GM18858 (cell line): ENCODE results near the gene USP22.

ENCODE experiments used
- ATAC-seq: cut with Tn5 transposase; IDR thresholded peaks from one replicate; pipeline ENCODE4 v1.9.1; 2021; ENCODE audit not compliant: unreplicated experiment

Gene USP22

DNA sequence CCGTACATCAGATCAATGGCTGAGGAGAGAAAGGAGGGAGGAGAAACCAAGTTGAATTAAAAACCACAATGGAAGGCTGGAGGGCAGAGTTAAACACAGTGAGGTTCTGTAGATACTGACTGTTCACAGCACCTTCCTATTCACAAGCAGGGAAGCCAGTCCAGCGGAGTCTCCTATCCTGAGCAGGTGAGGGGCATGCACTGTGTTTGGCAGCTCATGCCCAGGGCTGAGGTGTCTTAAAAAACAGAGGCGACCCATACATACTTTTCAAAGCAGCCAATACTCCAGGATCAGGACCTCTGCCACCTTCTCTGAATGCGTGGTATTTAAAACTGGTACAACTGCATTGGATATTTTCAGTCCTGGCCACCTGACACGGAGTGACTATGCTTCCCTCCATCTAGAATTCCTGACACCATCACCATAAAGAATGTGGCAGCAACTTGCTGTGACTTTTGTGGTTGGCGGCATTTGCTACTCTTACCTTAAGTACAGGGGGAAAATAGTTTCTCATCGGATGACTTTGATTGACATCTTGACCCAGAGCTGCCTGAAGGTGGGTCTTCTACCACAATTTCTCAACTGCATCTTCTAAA lies 21.5 kb downstream of the USP22 start:
- ATAC-seq: no peak

DNA sequence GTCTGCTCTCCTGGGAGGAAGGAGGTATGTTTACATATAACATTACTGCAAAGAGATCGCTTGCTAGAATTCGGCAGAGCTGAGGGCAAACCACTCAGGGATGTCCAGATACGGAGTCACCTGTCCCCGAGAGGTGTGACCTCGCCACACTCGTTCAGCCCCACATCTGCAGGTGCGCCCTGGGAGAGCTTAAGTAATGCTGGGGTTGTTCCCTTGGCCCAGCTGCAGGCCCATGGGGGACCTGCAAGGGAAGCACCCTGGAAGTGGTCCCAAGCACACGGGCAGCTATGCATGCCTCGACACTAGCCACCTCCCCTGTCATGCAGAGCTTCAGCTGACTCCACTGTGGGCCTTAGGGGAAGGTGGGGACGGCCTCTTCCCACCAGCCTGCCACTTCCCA lies 22.2 kb downstream of the USP22 start:
- no peak for ATAC-seq

DNA sequence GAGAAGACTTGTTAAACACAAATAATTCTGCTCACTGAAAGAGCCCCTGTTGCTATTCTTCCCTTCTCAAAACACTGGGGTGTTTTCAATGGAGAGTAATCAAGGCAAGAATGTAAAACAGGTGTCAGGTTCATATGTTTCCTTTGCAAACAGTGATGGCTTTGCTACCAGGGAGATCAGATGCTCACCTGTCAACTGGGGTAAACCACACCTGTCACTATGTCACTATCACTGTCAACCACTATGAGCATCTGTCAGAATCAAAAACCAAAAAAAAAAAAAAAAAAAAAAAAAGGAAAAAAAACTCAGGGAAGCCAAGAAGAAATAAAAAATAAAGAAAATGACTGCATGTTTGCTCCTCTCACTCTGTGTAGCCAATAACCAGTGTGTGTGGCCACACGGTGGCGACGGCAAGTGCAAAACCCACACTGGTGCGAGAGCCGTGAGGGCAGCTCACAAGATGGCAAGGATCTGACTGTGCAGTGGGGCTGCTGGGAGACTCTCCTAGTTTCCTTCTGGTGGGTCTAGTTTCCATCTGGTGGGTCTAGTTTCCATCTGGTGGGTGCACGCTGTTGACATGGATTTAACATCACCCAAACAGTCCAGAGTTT lies 22.7 kb downstream of the USP22 start:
- ATAC-seq: no peak

DNA sequence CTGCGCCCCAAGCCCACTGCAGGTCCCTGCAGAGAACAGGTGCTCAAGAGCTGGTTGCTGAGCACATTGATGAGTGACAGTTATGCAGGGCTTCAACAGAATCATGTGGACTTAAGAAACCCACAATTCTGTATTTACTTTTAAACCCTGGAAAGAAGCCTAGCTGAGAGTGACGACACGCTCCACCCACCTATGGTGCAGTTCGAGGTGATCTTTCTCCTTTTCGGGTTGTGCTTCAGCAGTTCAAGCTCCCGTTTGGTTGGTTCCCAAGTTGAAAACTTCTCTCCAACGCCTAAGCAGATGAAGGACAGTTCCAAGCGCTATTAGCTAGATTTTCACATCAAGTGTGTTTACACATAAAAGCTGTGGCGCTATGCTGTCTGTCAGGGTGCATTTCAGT lies 23.9 kb downstream of the USP22 start:
- ATAC-seq: no peak

DNA sequence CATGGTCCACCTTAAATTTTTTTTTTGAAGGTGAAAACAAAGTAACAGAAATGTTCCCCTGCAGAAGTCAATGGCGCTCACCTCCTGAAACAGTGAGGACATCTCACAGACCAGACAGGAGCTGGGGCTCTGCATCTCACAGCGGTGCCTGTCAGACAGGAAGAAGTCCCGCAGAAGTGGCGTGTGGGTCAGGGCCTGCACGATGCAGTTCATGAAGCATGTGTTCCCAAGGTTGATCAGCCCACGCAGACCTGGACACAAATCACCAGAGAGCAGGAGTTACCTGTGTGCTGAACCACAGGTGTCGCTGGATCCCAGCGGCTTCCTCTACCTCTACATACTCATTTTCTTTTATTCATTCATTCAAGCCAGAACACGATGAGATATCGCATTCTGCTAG lies 24.9 kb downstream of the USP22 start:
- no peak for ATAC-seq

DNA sequence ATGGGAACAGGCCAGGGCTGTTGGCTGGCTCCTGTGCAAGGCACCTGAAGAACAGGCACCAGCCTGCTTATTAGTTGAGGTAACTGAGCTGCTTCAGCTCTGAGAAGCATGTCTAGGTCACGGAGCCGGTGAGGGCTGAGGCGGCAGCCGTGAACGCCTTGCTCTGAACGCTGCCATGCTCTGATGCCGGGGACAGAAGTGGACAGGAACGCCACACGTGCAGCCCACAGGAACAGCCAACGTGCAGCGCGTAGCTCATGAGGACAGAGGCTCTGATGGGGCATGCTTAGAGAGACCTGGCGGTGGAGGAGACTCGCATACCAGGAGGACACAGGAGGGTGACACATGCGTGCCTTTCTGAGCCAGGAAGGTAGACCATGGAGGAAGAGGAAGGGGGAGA lies 25.6 kb downstream of the USP22 start:
- ATAC-seq: no peak

DNA sequence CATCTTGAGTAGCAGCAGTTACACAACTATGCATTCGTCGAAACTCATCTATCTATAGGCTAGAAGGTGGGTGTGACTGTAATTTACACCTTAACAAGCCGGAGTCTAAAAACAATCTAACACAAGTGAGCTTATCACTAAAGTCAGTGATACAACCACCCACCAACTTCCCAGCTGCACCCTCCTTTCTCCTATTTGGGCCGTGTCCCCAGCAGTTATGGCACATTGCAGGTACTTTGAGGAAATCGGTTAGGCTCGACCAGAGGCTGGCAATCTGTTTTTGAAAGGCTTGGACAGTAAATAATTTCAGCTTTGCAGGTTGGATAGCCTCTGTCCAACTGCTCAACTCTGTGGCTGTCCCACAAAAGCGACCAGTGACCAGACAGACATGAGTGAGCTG lies 26.0 kb downstream of the USP22 start:
- ATAC-seq: no peak

DNA sequence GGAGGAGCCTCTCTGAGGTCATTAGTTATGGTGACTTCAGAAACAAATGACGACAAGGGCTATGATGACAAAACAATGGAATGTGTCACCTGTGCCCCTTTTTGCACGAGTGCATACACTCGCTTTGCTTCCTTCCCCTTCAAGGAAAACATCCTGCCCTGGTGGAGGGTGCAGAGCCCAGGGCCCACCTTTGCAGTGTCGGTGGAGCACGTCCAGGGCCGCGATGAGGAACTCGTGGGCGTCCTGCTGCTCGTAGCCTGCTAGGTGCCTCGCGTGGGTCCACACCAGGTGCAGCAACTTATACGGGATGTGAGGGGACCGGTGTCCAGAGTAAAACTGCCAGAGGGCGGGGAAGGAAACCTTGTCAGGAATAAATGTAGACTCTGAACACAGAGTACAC lies 27.2 kb downstream of the USP22 start:
- ATAC-seq: no peak

DNA sequence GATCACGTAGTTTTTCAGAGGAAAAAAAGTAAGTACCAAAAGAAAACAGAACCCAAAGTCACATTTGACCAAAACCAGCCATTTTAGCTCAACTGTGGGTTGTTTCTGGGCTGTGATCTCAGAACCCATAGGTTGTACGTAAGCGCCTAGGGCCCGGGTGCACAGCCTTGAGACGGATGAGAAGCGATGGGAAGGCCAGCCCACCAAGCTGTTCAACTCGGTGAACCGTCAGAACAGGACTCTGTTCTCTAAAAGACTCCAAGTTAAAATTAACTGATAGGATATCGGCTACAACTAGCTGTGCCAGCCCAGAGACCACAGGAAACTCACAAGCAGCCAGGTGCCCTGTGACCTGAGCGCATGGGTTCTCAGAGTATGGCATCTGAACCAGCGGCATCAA lies 28.3 kb downstream of the USP22 start:
- no peak for ATAC-seq

DNA sequence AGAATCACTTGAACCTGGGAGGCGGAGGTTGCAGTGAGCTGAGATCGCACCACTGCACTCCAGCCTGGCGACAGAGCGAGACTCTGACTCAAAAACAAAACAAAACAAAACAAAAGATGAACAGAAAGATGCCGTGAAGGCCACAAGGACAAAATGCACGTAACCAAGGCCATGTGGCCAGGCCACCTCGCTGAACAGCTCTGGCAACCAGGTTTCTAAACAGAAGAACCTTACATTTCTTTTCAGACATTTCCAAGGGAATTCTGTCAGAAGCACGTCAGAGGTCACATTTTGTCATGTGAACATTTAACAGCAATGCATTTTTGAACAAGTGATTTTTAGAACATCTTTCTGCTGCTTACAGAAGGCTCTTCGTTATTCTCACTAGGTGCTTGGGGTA lies 28.8 kb downstream of the USP22 start:
- no peak for ATAC-seq

DNA sequence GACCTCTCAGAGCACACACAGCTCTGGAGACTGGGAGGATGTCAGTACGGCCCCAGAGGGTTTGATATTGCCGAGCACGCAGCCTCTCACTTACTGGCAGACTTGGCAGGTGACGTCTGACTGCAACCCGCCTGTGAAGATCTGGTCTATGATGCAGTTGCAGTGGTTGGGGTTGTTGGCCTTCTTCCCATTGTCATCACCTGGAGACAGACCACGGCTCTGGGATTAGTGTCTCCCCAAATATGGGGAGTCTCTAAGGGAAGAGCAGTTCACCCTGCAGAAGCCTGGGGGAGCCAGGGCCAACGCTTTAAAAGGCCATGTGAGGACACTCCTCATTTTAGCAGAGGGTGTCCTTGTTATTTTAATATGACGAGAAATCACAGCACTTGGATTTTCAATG lies 30.1 kb downstream of the USP22 start:
- ATAC-seq: no peak

DNA sequence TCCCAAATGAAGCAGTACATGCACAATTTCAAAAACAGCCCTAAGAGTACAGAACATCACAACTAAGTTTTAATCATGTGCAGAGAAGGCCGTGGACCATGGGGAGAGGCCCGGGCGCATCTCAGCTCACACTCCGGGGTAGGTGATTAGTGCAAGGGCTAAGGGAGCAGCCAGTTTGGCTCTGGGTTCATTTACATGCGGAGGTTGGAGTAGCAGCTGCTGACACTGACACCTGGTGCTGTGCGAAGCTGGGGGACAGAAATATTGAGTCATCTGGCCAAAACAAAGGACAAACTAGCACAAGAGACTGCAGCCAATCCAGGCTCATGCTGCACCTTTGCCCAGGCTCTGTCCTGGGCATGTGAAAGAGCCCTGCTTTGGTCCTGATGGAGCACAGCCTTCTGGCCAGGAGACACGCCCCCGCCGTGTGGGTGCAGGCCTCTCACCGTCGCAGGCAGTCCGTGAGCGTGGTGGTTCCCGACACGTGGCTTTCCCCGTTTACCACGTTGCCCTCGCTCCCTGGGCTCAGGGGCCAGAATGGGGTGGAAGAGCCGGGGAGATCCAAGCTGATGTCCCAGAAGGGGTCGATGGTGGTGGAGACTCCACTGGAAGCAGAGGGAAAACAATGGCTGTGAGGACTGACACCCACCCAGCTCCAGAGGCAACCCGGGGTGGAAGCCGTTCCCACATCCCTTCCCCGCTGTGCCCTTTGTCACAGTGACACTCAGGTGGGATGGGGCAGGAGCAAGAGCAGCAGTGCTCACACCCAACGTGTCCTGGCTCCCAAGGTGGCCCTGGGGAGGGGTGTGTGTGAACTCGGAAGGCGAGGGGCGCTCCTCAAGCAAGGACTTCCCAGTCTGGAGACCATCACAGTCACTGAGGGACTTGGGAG lies 31.9 kb downstream of the USP22 start:
- no peak for ATAC-seq

DNA sequence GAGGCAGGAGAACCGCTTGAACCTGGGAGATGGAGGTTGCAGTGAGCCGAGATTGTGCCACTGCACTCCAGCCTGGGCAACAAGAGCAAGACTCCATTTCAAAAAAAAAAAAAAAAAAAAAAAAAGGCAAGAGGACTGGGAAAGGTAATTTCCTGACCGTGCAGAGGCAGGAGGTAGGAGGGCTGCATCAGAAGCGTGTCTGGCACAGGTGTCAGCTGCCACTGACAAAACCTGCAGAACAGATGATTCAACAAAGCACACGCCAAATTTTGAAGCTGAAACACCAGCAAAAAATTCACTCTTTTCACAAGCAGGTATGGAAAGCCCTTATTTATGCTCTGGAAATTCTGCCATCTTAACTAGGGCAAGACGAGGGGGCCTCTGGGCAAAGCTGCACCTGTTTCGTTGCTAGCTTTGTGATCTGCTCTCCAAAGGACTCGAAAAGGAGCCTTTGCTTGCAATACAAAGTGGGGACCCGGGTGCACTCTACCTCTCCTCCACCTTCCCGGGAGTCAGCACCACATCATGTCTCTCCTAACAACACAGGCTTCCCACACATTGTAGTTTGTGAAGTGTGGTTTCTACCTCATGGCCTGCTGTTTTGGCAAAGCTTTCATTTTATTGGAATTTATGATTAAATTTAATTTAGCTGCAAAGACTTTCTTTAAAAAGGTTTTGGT lies 33.7 kb downstream of the USP22 start:
- ATAC-seq: no peak

DNA sequence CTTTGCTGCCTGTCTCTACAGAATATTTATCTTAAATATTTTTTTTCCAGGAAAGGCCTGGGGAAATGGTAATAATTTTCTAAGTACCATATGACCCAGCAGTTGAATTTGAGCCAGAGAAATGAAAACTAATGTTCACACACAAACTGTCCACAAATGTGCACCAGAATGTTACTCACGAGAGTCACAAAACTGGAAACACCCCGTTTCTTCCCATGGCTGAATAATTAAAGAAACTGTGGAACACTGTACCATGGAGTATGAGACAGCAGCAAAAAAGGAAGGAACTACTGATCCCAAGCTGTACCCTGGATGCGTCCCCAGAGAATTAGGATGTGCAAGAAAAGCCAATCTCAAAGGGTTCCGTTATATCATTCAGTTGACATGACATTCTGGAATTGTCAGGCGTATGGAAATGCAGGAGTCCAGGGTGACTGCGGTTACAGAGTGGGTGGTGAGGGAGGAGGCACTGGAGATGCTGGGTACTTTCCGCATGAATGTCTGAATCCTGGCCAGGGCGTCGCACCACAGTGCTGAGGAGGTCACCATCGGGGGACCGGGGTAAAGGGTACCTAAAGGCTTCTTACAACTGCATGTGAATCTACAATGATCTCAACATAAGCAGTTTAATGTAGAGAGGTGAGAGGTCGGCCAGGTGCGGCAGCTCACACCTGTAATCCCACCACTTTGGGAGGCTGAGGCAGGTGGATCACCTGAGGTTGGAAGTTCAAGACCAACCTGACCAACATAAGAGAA lies 34.5 kb downstream of the USP22 start:
- ATAC-seq: no peak

DNA sequence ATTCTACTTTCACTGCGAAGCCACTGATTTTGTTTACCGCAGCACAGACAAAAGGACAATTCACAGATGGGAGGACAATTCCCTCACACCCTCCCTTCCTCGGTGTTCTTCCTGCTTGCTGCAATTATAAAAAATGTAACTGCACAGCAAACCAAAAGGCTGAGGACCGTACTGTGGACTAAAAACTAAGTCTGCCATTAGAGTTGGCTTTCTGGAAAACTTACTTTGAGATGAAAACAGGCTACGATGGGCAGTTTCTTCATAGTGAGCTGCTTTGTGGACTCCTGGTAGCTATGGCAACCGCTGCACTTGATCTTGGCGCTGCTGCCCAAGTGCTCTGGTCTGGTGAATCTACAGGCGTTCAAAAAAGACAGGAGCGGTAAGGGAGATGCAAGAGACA lies 35.2 kb downstream of the USP22 start:
- no peak for ATAC-seq

DNA sequence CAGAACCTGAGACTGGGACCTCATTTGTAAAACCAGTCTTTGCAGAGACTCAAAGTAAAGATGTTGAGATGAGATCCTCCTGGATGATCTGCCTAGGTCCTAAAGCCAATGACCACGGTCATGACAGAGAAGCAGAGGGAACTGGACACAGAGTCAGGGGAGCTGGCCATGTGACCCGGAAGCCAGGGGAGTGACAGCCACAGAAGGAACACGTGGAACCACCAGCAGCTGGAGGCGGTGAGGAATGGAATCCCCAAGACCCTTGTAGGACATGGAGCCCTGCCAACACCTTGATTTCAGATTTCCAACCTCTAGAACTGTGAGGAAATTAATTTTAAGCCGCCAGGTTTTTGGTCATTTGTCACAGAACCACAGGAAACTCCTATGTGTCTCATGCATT lies 37.0 kb downstream of the USP22 start:
- ATAC-seq: no peak

DNA sequence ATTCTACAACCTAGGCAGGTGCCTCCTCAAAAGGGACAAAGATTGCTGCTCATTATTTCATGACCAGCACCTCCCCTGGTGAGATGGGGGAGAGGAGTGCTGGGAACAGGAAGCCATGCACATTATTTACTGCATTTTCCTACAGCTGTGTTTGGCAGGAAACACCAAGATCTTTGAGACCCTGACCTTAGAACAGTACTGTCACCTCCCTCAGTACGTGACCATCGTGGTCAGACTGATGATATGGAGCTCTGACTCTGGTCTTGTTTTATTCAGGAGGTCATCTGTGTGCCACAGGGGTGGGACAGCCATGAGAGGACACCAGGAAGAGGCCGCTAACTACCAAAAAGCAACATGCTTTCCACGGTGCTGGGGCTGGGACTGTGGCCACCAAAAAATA lies 37.4 kb downstream of the USP22 start:
- no peak for ATAC-seq

DNA sequence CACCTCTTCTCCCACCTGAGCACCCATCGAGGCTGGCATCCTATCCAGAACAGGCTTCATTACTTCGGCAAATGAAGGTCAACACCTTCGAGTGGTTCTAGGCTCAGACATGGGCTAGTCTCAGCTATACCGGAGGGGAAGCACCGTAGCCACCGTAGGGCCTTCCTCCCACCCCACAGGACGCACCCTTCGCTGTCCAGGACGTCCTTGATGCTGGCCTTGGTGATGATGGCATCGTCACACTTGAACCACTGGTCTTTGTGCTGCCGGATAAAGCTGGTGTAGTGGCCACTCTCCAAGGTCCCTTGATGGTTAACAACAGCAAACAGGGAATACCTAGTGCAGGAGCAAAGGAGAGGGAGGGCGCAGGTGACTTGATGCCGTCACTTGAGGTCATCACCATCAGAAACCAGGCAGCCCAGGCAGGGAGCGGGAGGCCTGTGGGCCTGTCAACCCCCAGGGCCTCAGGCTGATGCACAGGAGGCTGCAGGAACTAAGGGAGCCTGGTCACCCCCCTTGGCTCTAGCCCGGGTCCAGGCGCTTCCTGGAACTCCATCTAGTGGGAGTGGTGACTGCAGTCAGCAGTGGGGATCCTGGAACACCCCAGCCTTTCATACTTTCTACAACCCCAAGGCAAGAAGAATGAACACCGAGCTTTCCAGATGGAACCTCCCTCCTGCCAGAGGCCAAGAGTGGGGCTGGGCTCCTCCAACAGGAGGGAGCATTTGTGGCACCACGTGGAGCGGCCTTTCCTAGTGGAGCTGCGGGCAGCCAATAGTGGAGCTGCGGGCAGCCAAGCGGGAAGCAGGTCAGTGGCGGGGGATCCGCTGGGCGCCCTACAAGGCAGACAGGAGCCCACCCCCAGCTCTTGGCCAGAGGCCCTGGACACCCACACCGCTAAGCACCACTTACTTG lies 38.5 kb downstream of the USP22 start:
- no peak for ATAC-seq

DNA sequence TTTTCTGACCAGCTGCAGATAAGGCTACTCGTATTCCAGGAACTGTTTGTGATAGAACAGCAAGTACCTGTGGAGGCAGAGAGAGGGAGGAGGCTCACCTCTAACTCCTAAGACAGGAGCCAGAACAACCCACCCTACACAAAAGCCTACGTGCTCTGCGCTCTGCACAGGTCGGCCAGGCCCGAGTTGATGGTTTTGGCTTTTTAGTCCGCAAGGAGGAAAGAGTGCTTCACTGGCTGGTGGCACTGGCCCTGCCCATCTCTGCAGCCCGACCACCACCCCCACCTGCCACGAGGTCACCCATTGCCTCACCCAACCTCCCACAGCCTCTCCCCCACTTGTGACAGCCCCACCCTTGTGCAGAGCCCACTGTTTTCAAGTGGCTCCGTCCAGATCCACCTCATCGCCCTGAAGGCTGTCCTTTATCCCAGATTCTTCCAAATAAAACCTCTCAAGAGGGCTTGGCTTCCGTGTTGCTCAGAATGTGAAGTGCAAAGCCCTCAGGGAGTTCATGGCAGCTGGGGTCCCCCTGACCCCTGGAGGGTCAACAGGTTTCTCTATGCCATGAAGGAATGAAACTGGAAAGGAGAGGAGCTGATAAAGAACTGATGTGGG lies 39.7 kb downstream of the USP22 start:
- ATAC-seq: no peak
